HL-60 (cell line): ENCODE data around the gene PGP.

Source experiments
- DNase-seq, 2 experiments: peaks; one replicate each; pipeline ENCODE4 v3.0.0-alpha.2; 2010 to 2020; ENCODE audit warnings: low read depth in 1 of 2, low spot score in 1 of 2
- H3K27ac ChIP-seq: fragments of 250-450 bp; sonication (Bioruptor Pico); replicated peaks from 2 replicates; pipeline ENCODE4 v1.5.1; 2020; ENCODE audit warnings: mild to moderate bottlenecking, moderate library complexity
- H3K27me3 ChIP-seq: fragments of 250-450 bp; sonication (Bioruptor Pico); 2 replicates; pipeline ENCODE4 v1.5.1; 2021; ENCODE audit warnings: mild to moderate bottlenecking, moderate library complexity; ENCODE audit not compliant: insufficient read depth, poor library complexity, severe bottlenecking
- H3K4me3 ChIP-seq: replicated peaks from 2 replicates; pipeline ENCODE4 v1.5.1; 2011; ENCODE audit warnings: mild to moderate bottlenecking, control low read depth, low read length; ENCODE audit not compliant: insufficient read depth
- CTCF ChIP-seq: IDR thresholded peaks from one replicate; pipeline ENCODE4 v1.5.1; 2011; ENCODE audit warnings: low read length, control low read depth, inconsistent platforms; ENCODE audit not compliant: insufficient read depth
- GABPA ChIP-seq: IDR thresholded peaks from 2 replicates; pipeline ENCODE4 v1.6.1; 2012; ENCODE audit warnings: low read depth
- POLR2AphosphoS5 ChIP-seq: IDR thresholded peaks from 2 replicates; pipeline ENCODE4 v1.6.1; 2012; ENCODE audit warnings: low read depth
- REST ChIP-seq: IDR thresholded peaks from 2 replicates; pipeline ENCODE4 v1.6.1; 2012; ENCODE audit warnings: low read depth; ENCODE audit not compliant: insufficient replicate concordance
- SPI1 ChIP-seq: IDR thresholded peaks from 2 replicates; pipeline ENCODE4 v1.6.1; 2012; ENCODE audit warnings: low read depth, mild to moderate bottlenecking, borderline replicate concordance

Gene PGP

GRCh38 chr16:2194166-2194834 lies 20.3 kb downstream of the PGP start:
- no peak overlapping the region for H3K4me3 ChIP-seq
- peaks cover 35% of the 10 kb centered on the region for H3K27me3 ChIP-seq
- H3K27ac ChIP-seq = no peak overlapping the region
- TF ChIP-seq GABPA = no peak
- TF ChIP-seq CTCF = no peak
- no peak for TF ChIP-seq POLR2AphosphoS5
- no peak for TF ChIP-seq REST
- no peak for TF ChIP-seq SPI1
- no peak for DNase-seq

GRCh38 chr16:2191446-2191706 lies 23.3 kb downstream of the PGP start:
- no peak for TF ChIP-seq SPI1
- TF ChIP-seq POLR2AphosphoS5 = no peak
- TF ChIP-seq CTCF = no peak
- no peak for TF ChIP-seq REST
- no peak for TF ChIP-seq GABPA
- H3K27me3 ChIP-seq = peaks cover 19% of the 10 kb centered on the region
- no peak overlapping the region for H3K27ac ChIP-seq
- DNase-seq = no peak
- H3K4me3 ChIP-seq = no peak overlapping the region

- TF ChIP-seq GABPA = no peak
- no peak for TF ChIP-seq SPI1
- TF ChIP-seq REST = no peak
- no peak for TF ChIP-seq POLR2AphosphoS5
- no peak for TF ChIP-seq CTCF
- H3K27ac ChIP-seq = no peak overlapping the region
- peaks cover 19% of the 10 kb centered on the region for H3K27me3 ChIP-seq
- no peak for DNase-seq
- no peak overlapping the region for H3K4me3 ChIP-seq
Measured at GRCh38 chr16:2190659-2191445, 23.8 kb downstream of the PGP start.
